ENCODE measurements around the gene PLRG1. TPM values are rescaled to one million over a fixed set of nuclear protein-coding genes. Genes with fewer than 3 reads are reported as not detected.

Gene PLRG1
- total RNA-seq, 6 experiments from 2014 or later: 93.8 to 101 (median 95.3) TPM

DNA sequence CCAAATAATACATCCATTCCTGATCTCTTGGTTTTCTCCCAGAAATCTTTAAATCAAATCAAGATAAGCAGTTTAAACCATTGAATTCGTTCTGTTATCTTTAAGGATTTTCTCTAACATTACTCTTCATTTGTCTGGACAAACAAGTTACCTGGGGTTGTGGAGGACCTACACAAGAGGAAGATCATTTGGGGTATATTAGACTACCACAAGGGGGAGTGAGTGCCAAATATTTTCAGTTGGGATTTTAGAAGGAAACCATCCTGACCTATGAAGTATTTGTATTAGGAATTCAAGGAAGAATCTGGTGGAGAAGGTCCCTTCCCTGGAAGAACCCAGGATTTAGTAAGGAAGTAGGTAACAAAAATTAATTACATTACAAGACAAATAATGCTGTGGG lies 46.6 kb downstream of the PLRG1 start:
- TF ChIP-seq, protein P1, sequence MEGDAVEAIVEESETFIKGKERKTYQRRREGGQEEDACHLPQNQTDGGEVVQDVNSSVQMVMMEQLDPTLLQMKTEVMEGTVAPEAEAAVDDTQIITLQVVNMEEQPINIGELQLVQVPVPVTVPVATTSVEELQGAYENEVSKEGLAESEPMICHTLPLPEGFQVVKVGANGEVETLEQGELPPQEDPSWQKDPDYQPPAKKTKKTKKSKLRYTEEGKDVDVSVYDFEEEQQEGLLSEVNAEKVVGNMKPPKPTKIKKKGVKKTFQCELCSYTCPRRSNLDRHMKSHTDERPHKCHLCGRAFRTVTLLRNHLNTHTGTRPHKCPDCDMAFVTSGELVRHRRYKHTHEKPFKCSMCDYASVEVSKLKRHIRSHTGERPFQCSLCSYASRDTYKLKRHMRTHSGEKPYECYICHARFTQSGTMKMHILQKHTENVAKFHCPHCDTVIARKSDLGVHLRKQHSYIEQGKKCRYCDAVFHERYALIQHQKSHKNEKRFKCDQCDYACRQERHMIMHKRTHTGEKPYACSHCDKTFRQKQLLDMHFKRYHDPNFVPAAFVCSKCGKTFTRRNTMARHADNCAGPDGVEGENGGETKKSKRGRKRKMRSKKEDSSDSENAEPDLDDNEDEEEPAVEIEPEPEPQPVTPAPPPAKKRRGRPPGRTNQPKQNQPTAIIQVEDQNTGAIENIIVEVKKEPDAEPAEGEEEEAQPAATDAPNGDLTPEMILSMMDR (IDR thresholded peaks at IDR 0.05): peak; percentile 75
- H3K4me1 Mint-ChIP-seq (ENCODE audit: low read depth): no peaks in the 10 kb centered on the region
- peak; percentile 6 for DNase-seq
- H3K27ac Mint-ChIP-seq: no peak overlapping the region
- H3K4me3 Mint-ChIP-seq: no peak overlapping the region
- H3K36me3 Mint-ChIP-seq (ENCODE audit: low read depth): no peaks in the 10 kb centered on the region
- H3K9me3 Mint-ChIP-seq: no peaks in the 10 kb centered on the region
- H3K27me3 Mint-ChIP-seq (ENCODE audit: insufficient read depth): peaks cover 7% of the 10 kb centered on the region

DNA sequence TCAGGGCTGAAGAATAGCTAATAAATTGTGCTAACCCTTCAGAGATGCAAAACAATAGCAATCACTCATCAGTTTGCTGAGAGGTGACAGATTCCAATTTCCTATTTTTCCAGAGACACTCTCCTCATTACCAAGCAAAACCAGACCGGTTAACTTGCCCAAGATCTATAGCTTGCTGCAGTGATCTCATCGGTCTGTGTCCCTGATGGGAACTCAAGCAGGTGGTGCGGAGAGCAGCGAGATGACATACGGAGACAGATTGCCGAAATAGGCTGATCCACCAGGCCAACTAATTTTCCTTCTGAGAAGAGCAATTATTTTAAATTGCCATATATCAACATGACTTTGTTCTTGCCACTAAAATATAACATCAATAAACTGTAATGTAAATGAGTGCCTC lies 48.1 kb downstream of the PLRG1 start:
- H3K4me1 Mint-ChIP-seq (ENCODE audit: low read depth): no peaks in the 10 kb centered on the region
- peaks cover 3% of the 10 kb centered on the region for H3K27me3 Mint-ChIP-seq (ENCODE audit: insufficient read depth)
- H3K27ac Mint-ChIP-seq: no peak overlapping the region
- no peaks in the 10 kb centered on the region for H3K36me3 Mint-ChIP-seq (ENCODE audit: low read depth)
- no peak for DNase-seq
- H3K4me3 Mint-ChIP-seq: no peak overlapping the region
- TF ChIP-seq, protein P1 (IDR thresholded peaks at IDR 0.05): no peak
- H3K9me3 Mint-ChIP-seq: no peaks in the 10 kb centered on the region

DNA sequence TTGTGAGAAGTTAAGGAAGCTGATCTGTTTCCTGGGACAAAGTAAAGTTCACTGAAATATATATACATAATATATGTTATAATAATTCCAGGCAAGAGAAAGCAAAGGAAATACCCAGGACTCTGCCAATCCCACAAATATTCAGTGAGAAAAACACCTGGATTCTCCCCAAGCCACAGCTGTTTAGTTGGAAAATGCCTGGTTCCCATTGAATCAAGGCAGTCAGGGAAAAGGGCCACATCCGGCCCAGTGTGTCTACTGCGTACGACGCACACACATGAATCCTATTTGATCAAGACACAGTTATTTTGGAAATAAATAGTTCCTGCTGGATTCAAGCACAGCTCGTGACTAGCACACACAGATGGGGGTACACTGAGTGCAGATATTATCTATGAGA lies 52.3 kb downstream of the PLRG1 start:
- TF ChIP-seq, protein P1 (IDR thresholded peaks at IDR 0.05): no peak
- DNase-seq: no peak
- no peaks in the 10 kb centered on the region for H3K4me1 Mint-ChIP-seq (ENCODE audit: low read depth)
- H3K9me3 Mint-ChIP-seq: no peaks in the 10 kb centered on the region
- no peak overlapping the region for H3K4me3 Mint-ChIP-seq
- H3K27me3 Mint-ChIP-seq (ENCODE audit: insufficient read depth): peaks cover 2% of the 10 kb centered on the region
- H3K27ac Mint-ChIP-seq: no peak overlapping the region
- no peaks in the 10 kb centered on the region for H3K36me3 Mint-ChIP-seq (ENCODE audit: low read depth)

DNA sequence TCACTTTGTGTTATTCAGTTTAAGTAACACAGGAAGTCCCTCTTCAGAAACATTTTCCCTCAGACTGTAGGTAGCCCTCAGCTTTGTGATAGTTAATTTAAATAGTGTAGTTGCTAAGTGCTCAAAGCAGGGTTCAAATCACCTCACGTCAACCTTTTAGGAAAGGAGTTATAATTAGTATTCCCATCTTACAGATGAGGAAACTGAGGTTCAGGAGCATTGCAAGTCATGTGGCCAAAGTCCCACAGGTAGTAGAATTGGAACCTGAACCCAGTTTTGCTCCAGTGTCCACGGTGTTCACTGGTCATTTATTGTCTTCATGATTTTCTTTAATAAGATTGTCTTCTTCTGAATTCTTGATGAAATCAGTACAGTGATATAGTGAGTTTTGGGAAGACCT lies 54.3 kb downstream of the PLRG1 start:
- Mint-ChIP-seq H3K27me3 (ENCODE audit: insufficient read depth) (peaks cover 7% of the 10 kb centered on the region), H3K27ac (no peak overlapping the region), H3K9me3 (no peaks in the 10 kb centered on the region), H3K4me1 (ENCODE audit: low read depth) (no peaks in the 10 kb centered on the region; the same call in 1 of the 2 replicates), H3K36me3 (ENCODE audit: low read depth) (no peaks in the 10 kb centered on the region), H3K4me3 (no peak overlapping the region)
- no peak for DNase-seq
- TF ChIP-seq, protein P1 (IDR thresholded peaks at IDR 0.05): no peak

DNA sequence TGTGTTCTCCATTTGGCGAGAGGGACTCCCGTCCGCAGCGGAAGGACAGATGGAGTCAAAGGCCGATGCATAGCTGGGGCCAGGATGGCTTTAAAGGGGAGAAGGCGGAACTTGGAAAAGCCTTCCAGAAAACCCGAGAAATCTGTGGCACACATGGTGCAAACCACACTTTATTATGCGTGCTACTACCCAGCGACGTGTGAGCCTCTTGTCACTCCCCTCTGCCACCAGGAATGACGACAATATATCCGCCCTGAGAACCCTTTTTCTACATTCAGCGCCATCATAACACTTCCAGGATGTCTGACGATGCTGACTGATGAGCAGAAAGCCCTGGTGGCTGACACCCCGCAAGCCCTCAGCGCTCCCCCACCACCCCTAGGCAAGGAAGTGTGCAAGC lies 57.9 kb downstream of the PLRG1 start:
- no peak for DNase-seq

More for the DNA sequence above, 57.9 kb downstream of the PLRG1 start:
- Mint-ChIP-seq H3K4me3 (no peak overlapping the region), H3K27ac (no peak overlapping the region), H3K36me3 (ENCODE audit: low read depth) (no peaks in the 10 kb centered on the region), H3K9me3 (no peaks in the 10 kb centered on the region), H3K27me3 (ENCODE audit: insufficient read depth) (peaks cover 5% of the 10 kb centered on the region; the same call in 1 of the 2 replicates), H3K4me1 (ENCODE audit: low read depth) (no peaks in the 10 kb centered on the region; the same call in 1 of the 2 replicates)
- TF ChIP-seq, protein P1 (IDR thresholded peaks at IDR 0.05): no peak
